H1 (cell line): ENCODE data around the gene UNC79. TPM values are rescaled to one million over a fixed set of nuclear protein-coding genes. Genes with fewer than 3 reads are reported as not detected.

Experiments
- CTCF ChIA-PET: fragments of 300-600 bp; sonication (Branson Sonifier 250); formaldehyde crosslinking; loops from one replicate; lab custom pipeline; 2021; ENCODE audit not compliant: partially characterized antibody; lab: Charles Lee
- POLR2A ChIA-PET: fragments of 300-600 bp; sonication (Branson Sonifier 250); formaldehyde crosslinking; loops from one replicate; lab custom pipeline; 2021; ENCODE audit warnings: inconsistent platforms; ENCODE audit not compliant: partially characterized antibody; lab: Charles Lee
- DNase-seq, 2 experiments: peaks; one replicate each; pipeline versions ENCODE4 v3.0.0 to v3.0.0-alpha.2; 2010 to 2022; ENCODE audit warnings: low spot score in 2 of 2, low read depth in 1 of 2, mixed read lengths in 1 of 2
- FAIRE-seq: peaks from 2 replicates; lab custom pipeline; 2011; peaks lifted over from hg19 to GRCh38; lab: Jason Lieb, UNC
- H2AFZ ChIP-seq: 2 replicates; pipeline ENCODE4 v1.8.1; 2012; ENCODE audit warnings: low read length, inconsistent platforms
- H2AK5ac ChIP-seq: 2 replicates; pipeline ENCODE4 v1.6.1; 2013; ENCODE audit warnings: low read depth, low read length
- H2BK120ac ChIP-seq: replicated peaks from 2 replicates; pipeline ENCODE3; 2013; ENCODE audit warnings: low read depth, low read length, inconsistent platforms
- H2BK12ac ChIP-seq: 2 replicates; pipeline ENCODE4 v1.6.1; 2013; ENCODE audit warnings: low read depth, low read length
- H2BK15ac ChIP-seq: 2 replicates; pipeline ENCODE4 v1.6.1; 2013; ENCODE audit warnings: low read length
- H2BK20ac ChIP-seq: 2 replicates; pipeline ENCODE4 v1.6.1; 2013; ENCODE audit warnings: low read length
- H2BK5ac ChIP-seq: 2 replicates; pipeline ENCODE4 v1.6.1; 2013; ENCODE audit warnings: low read depth, low read length
- H3K14ac ChIP-seq: 2 replicates; pipeline ENCODE4 v1.6.1; 2013; ENCODE audit warnings: inconsistent platforms; ENCODE audit not compliant: insufficient read length
- H3K18ac ChIP-seq: 2 replicates; pipeline ENCODE4 v1.6.1; 2013; ENCODE audit warnings: low read length; ENCODE audit errors: extremely low read depth
- H3K23ac ChIP-seq: 2 replicates; pipeline ENCODE4 v1.6.1; 2013; ENCODE audit warnings: inconsistent platforms; ENCODE audit not compliant: insufficient read length
- H3K23me2 ChIP-seq: 2 replicates; pipeline ENCODE4 v1.6.1; 2013; ENCODE audit warnings: low read depth, low read length
- H3K27ac ChIP-seq: 2 replicates; pipeline ENCODE4 v1.6.1; 2011; ENCODE audit warnings: low read depth, low read length, inconsistent platforms
- H3K27me3 ChIP-seq, 4 experiments: replicated peaks in 1 of 4; 1 replicate in 1 of 4; 2 replicates in 3 of 4; pipeline versions ENCODE4 v1.6.1 to v1.8.1; 2011 to 2013; ENCODE audit warnings: low read length in 3 of 4, mild to moderate bottlenecking in 3 of 4, inconsistent platforms in 2 of 4, mixed read lengths in 2 of 4, moderate library complexity in 1 of 4; ENCODE audit not compliant: control insufficient read depth in 3 of 4, insufficient read depth in 3 of 4; ENCODE audit errors: extremely low read depth in 1 of 4
- H3K36me3 ChIP-seq, 4 experiments: 2 replicates each; pipeline versions ENCODE4 v1.6.1 to v1.8.1; 2011 to 2013; ENCODE audit warnings: mild to moderate bottlenecking in 4 of 4, low read length in 3 of 4, moderate library complexity in 2 of 4, control low read depth in 1 of 4, inconsistent platforms in 1 of 4; ENCODE audit not compliant: insufficient read depth in 4 of 4, control insufficient read depth in 2 of 4
- H3K4ac ChIP-seq: replicated peaks from 2 replicates; pipeline ENCODE3; 2013; ENCODE audit warnings: low read length, low read depth, mixed read lengths, inconsistent platforms; ENCODE audit not compliant: insufficient read length
- H3K4me1 ChIP-seq, 4 experiments: replicated peaks in 1 of 4; 1 replicate in 1 of 4; 2 replicates in 3 of 4; pipeline versions ENCODE4 v1.6.1 to v1.8.1; 2011 to 2013; ENCODE audit warnings: low read length in 3 of 4, inconsistent platforms in 2 of 4, mixed read lengths in 1 of 4; ENCODE audit not compliant: insufficient read depth in 4 of 4, control insufficient read depth in 3 of 4
- H3K4me2 ChIP-seq, 2 experiments: 2 replicates each; pipeline versions ENCODE4 v1.6.1 to v1.8.1; 2011 to 2013; ENCODE audit warnings: low read depth in 2 of 2, low read length in 2 of 2, control low read depth in 1 of 2, inconsistent platforms in 1 of 2, mild to moderate bottlenecking in 1 of 2; ENCODE audit not compliant: insufficient read depth in 1 of 2
- H3K4me3 ChIP-seq, 4 experiments: fragments of 200-600, 300-600 bp in 1 of 4; sonication (generic), shearing (Covaris generic), sonication (Bioruptor Twin) in 1 of 4; 2 replicates each; pipeline versions ENCODE4 v1.5.1 to v1.8.1; 2011 to 2016; ENCODE audit warnings: low read length in 4 of 4, low read depth in 3 of 4, control low read depth in 2 of 4, inconsistent platforms in 2 of 4, mild to moderate bottlenecking in 2 of 4, mixed read lengths in 1 of 4, moderate library complexity in 1 of 4; ENCODE audit not compliant: insufficient read depth in 2 of 4; ENCODE audit errors: extremely low read depth in 1 of 4
- H3K56ac ChIP-seq: replicated peaks from 2 replicates; pipeline ENCODE3; 2013; ENCODE audit warnings: low read depth, mild to moderate bottlenecking, mixed read lengths, low read length, inconsistent platforms; ENCODE audit not compliant: insufficient read length
- H3K79me1 ChIP-seq: 2 replicates; pipeline ENCODE4 v1.6.1; 2013; ENCODE audit warnings: low read depth, low read length, control low read depth
- H3K79me2 ChIP-seq, 2 experiments: 2 replicates each; pipeline versions ENCODE4 v1.6.1 to v1.8.1; 2012 to 2013; ENCODE audit warnings: low read length in 2 of 2, mild to moderate bottlenecking in 2 of 2, inconsistent platforms in 1 of 2; ENCODE audit not compliant: insufficient read depth in 2 of 2, control insufficient read depth in 1 of 2
- H3K9ac ChIP-seq, 4 experiments: replicated peaks in 1 of 4; 1 replicate in 1 of 4; 2 replicates in 3 of 4; pipeline versions ENCODE4 v1.6.1 to v1.8.1; 2011 to 2013; ENCODE audit warnings: low read depth in 3 of 4, low read length in 3 of 4, control low read depth in 2 of 4, mild to moderate bottlenecking in 2 of 4, moderate library complexity in 2 of 4, inconsistent platforms in 1 of 4; ENCODE audit errors: extremely low read depth in 1 of 4
- H3K9me3 ChIP-seq, 2 experiments: 2 replicates each; pipeline versions ENCODE4 v1.6.1 to v1.8.1; 2012 to 2013; ENCODE audit warnings: mild to moderate bottlenecking in 2 of 2, moderate library complexity in 2 of 2, control low read depth in 1 of 2, inconsistent platforms in 1 of 2, low read depth in 1 of 2, low read length in 1 of 2, mixed read lengths in 1 of 2; ENCODE audit not compliant: insufficient read depth in 2 of 2
- H4K20me1 ChIP-seq, 2 experiments: replicated peaks in 1 of 2; 2 replicates each; pipeline versions ENCODE3 to v1.8.1; 2011 to 2013; ENCODE audit warnings: inconsistent platforms in 2 of 2, low read length in 2 of 2, mild to moderate bottlenecking in 1 of 2; ENCODE audit not compliant: insufficient read depth in 2 of 2, control insufficient read depth in 1 of 2
- H4K5ac ChIP-seq: 2 replicates; pipeline ENCODE4 v1.6.1; 2013; ENCODE audit warnings: low read length, low read depth, mixed read lengths, inconsistent platforms; ENCODE audit not compliant: insufficient read length
- H4K8ac ChIP-seq: 2 replicates; pipeline ENCODE4 v1.8.0; 2013; ENCODE audit warnings: mild to moderate bottlenecking, moderate library complexity, low read length, inconsistent platforms; ENCODE audit not compliant: insufficient read depth; ENCODE audit errors: extremely low read depth
- H4K91ac ChIP-seq: replicated peaks from 2 replicates; pipeline ENCODE3; 2013; ENCODE audit warnings: low read length, mixed read lengths, inconsistent platforms; ENCODE audit not compliant: insufficient read length
- BACH1 ChIP-seq: IDR thresholded peaks from 2 replicates; pipeline ENCODE4 v1.6.1; 2012; ENCODE audit warnings: low read length, improper control_type of control experiment
- BCL11A ChIP-seq, 2 experiments: IDR thresholded peaks; one replicate each; pipeline ENCODE4 v1.6.1; 2011; ENCODE audit warnings: low read depth in 2 of 2, low read length in 2 of 2, mild to moderate bottlenecking in 2 of 2
- EGR1 ChIP-seq: IDR thresholded peaks from 2 replicates; pipeline ENCODE4 v1.6.1; 2011; ENCODE audit warnings: low read depth, low read length, borderline replicate concordance
- HDAC6 ChIP-seq: IDR thresholded peaks from one replicate; pipeline ENCODE4 v1.7.1; 2012; ENCODE audit warnings: low read depth, mild to moderate bottlenecking, inconsistent platforms, low read length, moderate library complexity
- PHF8 ChIP-seq: fragments of 200-600 bp; sonication (generic); conservative IDR thresholded peaks from 2 replicates; pipeline ENCODE4 v1.7.1; 2012; ENCODE audit warnings: low read depth, mild to moderate bottlenecking, inconsistent platforms, low read length, moderate library complexity
- SIN3A ChIP-seq, 2 experiments: IDR thresholded peaks in 1 of 2; conservative IDR thresholded peaks in 1 of 2; 2 replicates each; pipeline ENCODE4 v1.6.1; 2011 to 2012; ENCODE audit warnings: low read length in 2 of 2, improper control_type of control experiment in 1 of 2, low read depth in 1 of 2, mild to moderate bottlenecking in 1 of 2
- WGBS, 2 experiments: shearing (Covaris generic) in 1 of 2; methylation state at CpG; one replicate each; pipeline versions ENCODE4 v1.1.6 to v1.1.7; 2013 to 2015; ENCODE audit warnings: low lambda C conversion rate in 2 of 2, mixed read lengths in 2 of 2, inconsistent platforms in 1 of 2, low coverage in 1 of 2, missing lambda C conversion rate in 1 of 2; ENCODE audit not compliant: insufficient replicate concordance in 2 of 2, insufficient coverage in 1 of 2, insufficient read length in 1 of 2; ENCODE audit errors: extremely low coverage in 1 of 2, missing lambda C conversion rate in 1 of 2; 5-methylcytosine and 5-hydroxymethylcytosine counted together
- polyA plus RNA-seq, 7 experiments: library from polyadenylated mRNA; depleted of rRNA in 3 of 7; stranded (reverse) in 5 of 7; unstranded in 2 of 7; fragments of >200 nt in 5 of 7; fragments of 200-250 nt in 2 of 7; gene quantifications; 1 replicate in 5 of 7; 2 replicates in 1 of 7; 4 replicates in 1 of 7; pipeline versions ENCODE4 v1.2.1 to v1.2.3, GENCODE V29; 2011 to 2013; ENCODE audit warnings: missing spikeins in 2 of 7, mixed read lengths in 2 of 7
- total RNA-seq: library from RNA; stranded (reverse); fragmentation: NEBNext Ultra II Directional; extraction: Animal tissue kit (Norgen Biotek cat#: 25700); gene quantifications from 2 replicates; pipeline ENCODE4 v1.2.1, GENCODE V29; 2021
- TF ChIP-seq, protein P1 (sequence below), 3 experiments: IDR thresholded peaks; 1 replicate in 2 of 3; 2 replicates in 1 of 3; pipeline versions ENCODE4 v1.5.1 to v1.6.1; 2011; ENCODE audit warnings: low read length in 3 of 3, mild to moderate bottlenecking in 3 of 3, inconsistent platforms in 2 of 3, low read depth in 1 of 3, moderate library complexity in 1 of 3; ENCODE audit not compliant: insufficient read depth in 1 of 3; ENCODE audit errors: control extremely low read depth in 1 of 3
- TF ChIP-seq, protein P2 (sequence below): IDR thresholded peaks from 2 replicates; pipeline ENCODE4 v1.6.1; 2012; ENCODE audit warnings: inconsistent platforms

Gene UNC79
- total and polyA plus RNA-seq, 2 of the 8 experiments (the other 6 are each of a cell fraction or from before 2014, with no cell fraction given): 1.8 to 2.3 TPM

DNA sequence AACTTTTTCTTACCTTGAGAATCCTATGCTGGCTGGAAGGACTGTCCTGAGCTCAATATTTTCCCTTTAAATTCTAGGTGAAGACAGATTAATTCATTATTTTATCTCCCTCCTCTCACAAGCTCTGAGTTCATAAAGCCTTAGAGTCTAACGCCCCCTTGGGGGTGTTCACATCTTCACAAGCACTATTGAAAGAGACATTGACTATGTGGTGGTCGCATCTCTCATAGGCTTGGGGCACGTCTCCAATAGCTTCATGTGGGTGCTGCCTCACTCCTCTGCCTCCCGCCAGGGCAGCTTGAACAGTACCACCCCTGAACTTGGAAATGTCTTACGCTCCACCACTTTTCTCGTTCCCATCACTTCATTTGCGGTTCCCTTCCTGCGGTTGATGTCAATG, 106.2 kb downstream of the UNC79 start:
- H4K20me1 ChIP-seq: peaks cover 0 to 3% of the 10 kb centered on the region in 2 experiments
- TF ChIP-seq HDAC6 (no peak), BCL11A (IDR thresholded peaks at IDR 0.05; ENCODE audit: low read depth in 2 of 2, low read length in 2 of 2) (no peak), EGR1 (no peak), SIN3A (conservative IDR thresholded peaks at IDR 0.05 in 1 of 2, IDR thresholded peaks at IDR 0.05 in 1 of 2; ENCODE audit: low read depth in 1 of 2, low read length in 2 of 2) (no peak), PHF8 (no peak), BACH1 (no peak)
- TF ChIP-seq, protein P1, sequence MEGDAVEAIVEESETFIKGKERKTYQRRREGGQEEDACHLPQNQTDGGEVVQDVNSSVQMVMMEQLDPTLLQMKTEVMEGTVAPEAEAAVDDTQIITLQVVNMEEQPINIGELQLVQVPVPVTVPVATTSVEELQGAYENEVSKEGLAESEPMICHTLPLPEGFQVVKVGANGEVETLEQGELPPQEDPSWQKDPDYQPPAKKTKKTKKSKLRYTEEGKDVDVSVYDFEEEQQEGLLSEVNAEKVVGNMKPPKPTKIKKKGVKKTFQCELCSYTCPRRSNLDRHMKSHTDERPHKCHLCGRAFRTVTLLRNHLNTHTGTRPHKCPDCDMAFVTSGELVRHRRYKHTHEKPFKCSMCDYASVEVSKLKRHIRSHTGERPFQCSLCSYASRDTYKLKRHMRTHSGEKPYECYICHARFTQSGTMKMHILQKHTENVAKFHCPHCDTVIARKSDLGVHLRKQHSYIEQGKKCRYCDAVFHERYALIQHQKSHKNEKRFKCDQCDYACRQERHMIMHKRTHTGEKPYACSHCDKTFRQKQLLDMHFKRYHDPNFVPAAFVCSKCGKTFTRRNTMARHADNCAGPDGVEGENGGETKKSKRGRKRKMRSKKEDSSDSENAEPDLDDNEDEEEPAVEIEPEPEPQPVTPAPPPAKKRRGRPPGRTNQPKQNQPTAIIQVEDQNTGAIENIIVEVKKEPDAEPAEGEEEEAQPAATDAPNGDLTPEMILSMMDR (IDR thresholded peaks at IDR 0.05; ENCODE audit: control extremely low read depth in 1 of 3, insufficient read depth in 1 of 3, low read depth in 1 of 3, low read length in 3 of 3): peak in 2 of 3 experiments; percentile 57 to 60; a peak in 3 of 4 replicates
- TF ChIP-seq, protein P2, sequence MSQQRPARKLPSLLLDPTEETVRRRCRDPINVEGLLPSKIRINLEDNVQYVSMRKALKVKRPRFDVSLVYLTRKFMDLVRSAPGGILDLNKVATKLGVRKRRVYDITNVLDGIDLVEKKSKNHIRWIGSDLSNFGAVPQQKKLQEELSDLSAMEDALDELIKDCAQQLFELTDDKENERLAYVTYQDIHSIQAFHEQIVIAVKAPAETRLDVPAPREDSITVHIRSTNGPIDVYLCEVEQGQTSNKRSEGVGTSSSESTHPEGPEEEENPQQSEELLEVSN: no peak

More for the DNA sequence above, 106.2 kb downstream of the UNC79 start:
- Histone ChIP-seq H3K9ac (no peak overlapping the region), H3K23ac (no peak overlapping the region), H3K79me2 (no peaks in the 10 kb centered on the region), H2BK5ac (no peak overlapping the region), H3K23me2 (no peaks in the 10 kb centered on the region), H3K4me1 (no peaks in the 10 kb centered on the region), H2BK120ac (no peak overlapping the region), H3K36me3 (no peaks in the 10 kb centered on the region), H4K8ac (no peak overlapping the region), H3K14ac (no peak overlapping the region), H3K27ac (no peak overlapping the region), H2BK15ac (0 out of 2 replicates have a peak overlapping the region, but pooled peaks have one; percentile 47), H3K4me3 (no peak overlapping the region), H3K79me1 (no peaks in the 10 kb centered on the region), H3K4me2 (no peak overlapping the region), H3K4ac (peak overlapping the region; percentile 33), H3K18ac (no peak overlapping the region), H2AK5ac (no peak overlapping the region), H4K91ac (no peak overlapping the region), H4K5ac (no peak overlapping the region), H2BK20ac (no peak overlapping the region; the same call in 1 of the 2 replicates), H3K56ac (no peak overlapping the region), H2BK12ac (no peak overlapping the region; the same call in 1 of the 2 replicates), H3K27me3 (no peaks in the 10 kb centered on the region), H2AFZ (0 out of 2 replicates have a peak overlapping the region, but pooled peaks have one; percentile 55), H3K9me3 (no peaks in the 10 kb centered on the region)
- ChIA-PET POLR2A (interaction anchor here (1.1 kb wide), 1 partner anchor 203 kb away, joined by 3 read pairs; no protein-coding TSS in a partner anchor), CTCF (interaction anchor here (0.5 to 2.6 kb wide), 34 partner anchors 10 to 608 kb away, joined by 3 to 15 read pairs (median 3); no protein-coding TSS in a partner anchor)
- peak in 1 of 2 experiments; percentile 51 for DNase-seq
- peak; percentile 32 for FAIRE-seq
- 77% methylated on average over 8 of the region's 8 CpGs; no CpG with 5 or more reads in 1 of the 2 experiments for WGBS, 2 experiments
